HG03280 (cell line): ENCODE measurements around the gene POU6F2.
"Not testable (repeated sequence)": the region's sequence is repeated elsewhere in the genome, so short reads cannot be mapped to it uniquely, and the experiment has no call there.

Source experiments
- ATAC-seq: cut with Tn5 transposase; IDR thresholded peaks from one replicate; pipeline ENCODE4 v1.9.1; 2021; ENCODE audit warnings: mild to moderate bottlenecking, moderate library complexity; ENCODE audit not compliant: unreplicated experiment

POU6F2 gene

GRCh38 chr7:39299695-39300094 lies 322.0 kb downstream of the POU6F2 start:
- ATAC-seq = no peak

DNA sequence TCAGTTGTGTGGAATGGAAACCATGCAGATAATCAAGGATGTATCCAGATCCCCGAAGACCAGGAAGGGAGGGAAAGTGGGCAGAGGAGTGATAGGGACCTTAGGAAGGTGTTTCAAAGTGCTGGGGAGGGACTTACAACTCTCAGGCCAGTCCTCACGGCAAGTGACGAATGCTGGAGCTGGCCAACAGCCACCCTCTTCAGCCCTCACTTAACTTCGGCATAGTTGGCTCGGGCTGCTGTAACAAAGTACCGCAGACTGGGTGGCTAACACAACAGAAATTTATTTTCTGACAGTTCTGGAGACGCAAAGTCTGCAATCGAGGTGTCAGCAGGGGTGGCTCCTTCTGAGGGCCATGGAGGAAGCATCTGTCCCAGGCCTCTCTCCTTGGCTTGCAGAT lies 322.6 kb downstream of the POU6F2 start:
- no peak for ATAC-seq

DNA sequence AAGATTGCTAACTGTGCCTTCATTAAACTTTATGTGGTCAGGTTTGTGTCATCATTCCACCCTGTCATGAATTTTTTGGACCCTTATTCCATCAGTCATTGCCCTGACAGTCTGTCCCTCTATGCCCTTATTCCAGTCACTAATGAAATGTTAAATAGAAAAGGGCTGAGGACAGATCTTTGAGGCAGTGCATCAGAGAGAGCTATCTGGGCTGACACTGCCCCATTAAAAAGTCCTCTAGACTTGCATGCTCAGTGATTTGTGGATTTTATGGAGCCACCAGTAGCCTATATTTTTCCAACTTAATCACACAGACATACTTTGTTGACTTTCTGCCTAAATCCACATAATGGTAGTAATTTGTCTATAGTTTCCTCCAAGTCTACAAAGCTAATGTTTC lies 323.8 kb downstream of the POU6F2 start:
- no peak for ATAC-seq

GRCh38 chr7:39304178-39304577 lies 326.5 kb downstream of the POU6F2 start:
- no peak for ATAC-seq

- ATAC-seq = no peak
These were observed 327.1 kb downstream of the POU6F2 start for GRCh38 chr7:39304668-39305405.

GRCh38 chr7:39306016-39306570 lies 328.4 kb downstream of the POU6F2 start:
- no peak for ATAC-seq

GRCh38 chr7:39310699-39311098 lies 333.0 kb downstream of the POU6F2 start:
- no peak for ATAC-seq

GRCh38 chr7:39312254-39312989 lies 334.7 kb downstream of the POU6F2 start:
- no peak for ATAC-seq

- no peak for ATAC-seq
These were observed 335.7 kb downstream of the POU6F2 start for GRCh38 chr7:39313376-39313775.

DNA sequence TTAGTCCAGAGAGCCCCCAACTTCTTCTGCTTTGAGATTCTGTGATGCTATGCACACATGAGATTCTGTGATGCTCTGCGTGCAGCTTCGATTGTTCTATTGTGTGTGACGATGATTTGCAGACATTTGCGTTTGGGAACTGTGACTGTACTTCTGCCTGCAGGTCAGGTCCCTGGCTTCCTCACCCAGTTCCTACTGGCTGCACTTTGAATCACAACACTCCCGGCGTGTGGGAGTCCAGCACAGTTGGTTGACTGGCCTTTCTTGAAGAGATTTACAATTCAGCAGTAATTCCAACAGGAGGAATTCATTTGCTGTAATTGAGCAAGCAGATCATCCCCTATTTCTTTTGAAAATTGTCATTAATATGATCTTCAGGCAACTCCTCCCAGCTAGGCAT lies 336.3 kb downstream of the POU6F2 start:
- no peak for ATAC-seq

GRCh38 chr7:39317107-39317506 lies 339.4 kb downstream of the POU6F2 start:
- ATAC-seq = no peak

DNA sequence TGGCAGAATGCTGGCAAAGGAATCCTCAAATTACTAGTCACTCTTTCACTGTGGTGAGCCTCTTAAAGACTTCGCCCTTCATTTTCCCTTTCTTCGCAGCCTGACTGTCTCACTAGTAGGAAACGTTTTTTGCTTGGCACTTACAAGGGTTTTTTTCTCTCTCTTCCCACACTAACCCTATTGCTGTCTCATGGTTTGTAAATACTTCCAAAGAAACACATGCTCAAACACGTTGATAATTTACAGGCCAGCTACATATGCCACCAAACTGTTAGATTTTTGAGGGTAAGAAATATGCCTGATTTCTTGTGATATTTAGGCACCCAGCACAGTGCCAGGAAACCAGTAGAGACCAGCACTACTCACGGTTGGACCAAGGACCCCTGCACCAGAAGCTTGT lies 340.2 kb downstream of the POU6F2 start:
- ATAC-seq = no peak

GRCh38 chr7:39321245-39321644 lies 343.5 kb downstream of the POU6F2 start:
- ATAC-seq = no peak

- ATAC-seq = no peak
These were observed 344.3 kb downstream of the POU6F2 start for GRCh38 chr7:39321909-39322498.

DNA sequence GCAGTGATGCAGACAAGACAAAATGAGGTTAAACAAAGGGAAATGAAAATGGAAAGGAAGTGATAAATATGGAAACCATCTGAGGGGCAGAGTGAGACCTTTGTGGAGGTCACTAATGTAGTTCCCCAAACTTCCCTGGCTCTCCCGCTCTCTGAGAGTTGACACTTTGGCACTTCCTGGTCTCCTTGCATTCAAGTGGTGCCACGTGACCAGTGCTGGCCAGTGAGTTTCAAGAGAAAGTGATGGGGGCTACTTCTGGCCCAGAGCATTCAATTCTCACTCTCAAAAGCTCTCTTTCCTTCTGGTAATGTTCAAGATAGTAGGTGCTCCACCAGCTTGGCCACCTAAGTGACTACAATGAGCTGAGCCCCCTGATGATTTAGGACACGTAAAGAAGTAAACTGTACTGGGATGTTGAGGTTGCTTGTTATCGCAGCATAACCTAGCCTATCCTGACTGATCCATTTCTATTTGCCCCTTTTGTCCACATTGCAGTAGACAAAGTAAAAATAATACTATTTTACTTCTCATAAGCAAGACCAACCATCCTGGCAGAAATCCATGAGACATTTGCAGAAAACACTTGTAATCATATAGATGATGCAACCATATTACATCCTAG lies 346.5 kb downstream of the POU6F2 start:
- ATAC-seq = no peak

- not testable (repeated sequence) for ATAC-seq
These were observed 353.9 kb downstream of the POU6F2 start for GRCh38 chr7:39331607-39332006.

GRCh38 chr7:39332142-39332541 lies 354.4 kb downstream of the POU6F2 start:
- ATAC-seq = no peak

DNA sequence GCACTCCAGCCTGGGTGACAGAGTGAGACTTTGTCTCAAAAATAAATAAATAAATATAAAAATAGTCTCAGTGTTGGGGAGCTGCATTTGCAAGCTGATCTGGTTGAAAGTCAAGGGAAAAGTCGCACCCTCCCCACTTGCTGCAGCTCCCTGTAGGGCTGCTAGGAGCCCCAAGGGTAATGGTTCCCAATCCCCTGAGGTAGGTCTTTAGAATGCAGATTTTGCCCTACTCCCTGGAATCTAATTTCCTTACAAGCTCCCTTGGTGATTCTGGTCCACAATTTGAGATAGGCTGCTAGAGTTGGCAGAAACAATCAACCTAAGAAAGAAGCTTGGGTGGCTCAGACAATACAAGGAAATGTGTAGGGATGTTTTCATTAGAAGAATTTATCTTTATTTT lies 356.0 kb downstream of the POU6F2 start:
- ATAC-seq = no peak

GRCh38 chr7:39336442-39336841 lies 358.7 kb downstream of the POU6F2 start:
- no peak for ATAC-seq

DNA sequence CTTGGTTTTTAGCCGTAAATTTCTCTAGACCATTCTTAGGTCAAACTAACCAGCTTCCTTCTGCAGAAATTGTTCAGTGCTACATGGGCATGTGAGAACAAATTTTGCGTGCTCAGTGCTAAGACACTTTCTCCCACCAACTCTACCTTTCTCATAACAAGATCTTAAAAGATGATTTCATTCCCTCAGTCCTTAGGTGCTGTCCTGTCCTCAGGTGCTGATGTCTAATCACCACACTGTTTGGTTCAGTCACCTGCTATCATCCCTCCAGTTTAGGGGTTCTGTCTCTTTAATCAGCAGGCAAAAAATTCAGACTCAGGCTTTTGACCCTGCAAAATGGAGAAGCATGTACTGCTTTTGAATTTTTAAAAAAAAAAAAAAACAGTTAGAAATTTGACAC lies 361.0 kb downstream of the POU6F2 start:
- no peak for ATAC-seq

DNA sequence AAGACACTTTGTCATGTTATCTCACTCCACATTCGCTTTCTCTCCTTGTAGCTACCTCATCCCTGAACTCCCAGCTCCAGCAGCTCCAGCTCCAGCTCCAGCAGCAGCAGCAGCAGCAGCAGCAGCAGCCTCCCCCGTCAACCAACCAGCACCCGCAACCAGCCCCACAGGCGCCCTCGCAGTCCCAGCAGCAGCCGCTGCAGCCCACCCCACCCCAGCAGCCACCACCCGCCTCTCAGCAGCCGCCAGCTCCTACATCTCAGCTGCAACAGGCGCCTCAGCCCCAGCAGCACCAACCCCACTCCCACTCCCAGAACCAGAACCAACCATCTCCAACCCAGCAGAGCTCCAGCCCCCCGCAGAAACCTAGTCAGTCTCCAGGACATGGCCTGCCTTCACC lies 361.9 kb downstream of the POU6F2 start:
- ATAC-seq = no peak
